GM15510 (cell line): ENCODE measurements around the gene IFT80.
A peak's percentile ranks its signal among the peaks of the same experiment; 100 is the strongest.

Source experiments
- POLR2A ChIP-seq: IDR thresholded peaks from 3 replicates; pipeline ENCODE4 v1.6.1; 2011; ENCODE audit warnings: borderline replicate concordance; ENCODE audit not compliant: insufficient read length; ENCODE audit errors: extremely low read depth

Gene IFT80

DNA sequence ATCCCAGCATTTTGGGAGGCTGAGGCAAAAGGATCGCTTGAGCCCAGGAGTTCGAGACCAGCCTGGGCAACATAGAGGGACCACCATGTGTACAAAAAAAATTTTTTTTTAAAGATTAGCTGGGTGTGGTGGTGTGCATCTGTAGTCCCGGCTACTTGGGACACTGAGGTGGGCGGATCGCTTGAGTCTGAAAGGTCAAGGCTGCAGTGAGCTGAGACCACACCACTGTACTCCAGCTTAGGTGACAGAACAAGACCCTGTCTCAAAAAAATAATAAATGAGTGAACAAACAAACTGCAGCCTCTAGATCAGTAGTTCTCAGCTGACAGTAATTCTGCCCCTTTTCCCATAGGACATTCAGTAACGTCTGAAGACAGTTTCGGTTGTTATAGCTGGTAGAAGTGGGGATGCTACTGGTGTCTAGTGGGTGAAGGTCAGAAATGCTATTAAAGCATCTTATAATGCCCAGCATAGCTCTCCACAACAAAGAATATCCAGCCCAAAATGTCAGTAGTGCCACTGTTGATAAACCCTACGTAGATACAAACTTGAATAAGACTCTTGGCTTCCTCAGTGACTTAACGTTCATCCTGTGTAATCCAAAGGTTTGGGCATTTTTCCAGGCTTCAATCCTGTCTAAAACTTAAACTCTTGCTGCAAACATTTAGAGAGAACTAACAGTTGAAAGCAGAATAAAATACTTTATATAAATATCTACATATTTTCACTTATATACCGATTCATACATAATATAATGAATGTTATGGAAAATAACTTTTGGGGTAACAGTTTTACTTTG, 11.0 kb upstream of the IFT80 start:
- no peak for TF ChIP-seq POLR2A

DNA sequence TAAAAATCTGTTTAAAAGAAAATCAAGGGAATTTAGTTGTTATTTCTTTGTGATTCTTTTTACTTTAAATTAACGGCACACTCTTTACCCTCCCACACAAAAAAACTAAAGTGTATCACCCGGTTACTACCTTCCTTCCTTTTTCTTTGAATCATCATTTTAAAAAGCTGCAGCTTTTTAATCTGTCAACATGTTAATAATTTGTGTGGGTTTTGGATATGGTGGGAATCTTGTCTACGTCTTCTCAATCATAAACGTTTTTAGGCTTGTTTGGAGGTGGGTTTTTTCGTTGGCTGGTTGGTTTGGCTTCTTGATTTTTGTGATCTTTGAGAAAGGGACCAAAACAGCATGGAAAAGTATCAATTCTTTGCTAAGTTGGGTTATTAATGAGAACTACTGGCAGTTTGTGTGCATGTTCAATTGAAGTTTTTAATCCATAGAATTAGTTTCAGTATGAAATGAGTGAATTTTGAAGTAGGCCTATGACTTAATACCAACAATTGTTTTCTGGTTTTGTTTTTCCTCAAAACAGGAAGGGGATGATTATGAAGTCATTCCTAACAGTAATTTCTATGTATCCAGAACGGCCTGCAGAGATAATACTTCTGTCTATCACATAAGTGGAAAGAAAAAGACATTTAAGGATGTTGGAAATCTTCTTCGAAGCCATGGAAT, 4.9 kb upstream of the IFT80 start:
- TF ChIP-seq POLR2A: no peak

DNA sequence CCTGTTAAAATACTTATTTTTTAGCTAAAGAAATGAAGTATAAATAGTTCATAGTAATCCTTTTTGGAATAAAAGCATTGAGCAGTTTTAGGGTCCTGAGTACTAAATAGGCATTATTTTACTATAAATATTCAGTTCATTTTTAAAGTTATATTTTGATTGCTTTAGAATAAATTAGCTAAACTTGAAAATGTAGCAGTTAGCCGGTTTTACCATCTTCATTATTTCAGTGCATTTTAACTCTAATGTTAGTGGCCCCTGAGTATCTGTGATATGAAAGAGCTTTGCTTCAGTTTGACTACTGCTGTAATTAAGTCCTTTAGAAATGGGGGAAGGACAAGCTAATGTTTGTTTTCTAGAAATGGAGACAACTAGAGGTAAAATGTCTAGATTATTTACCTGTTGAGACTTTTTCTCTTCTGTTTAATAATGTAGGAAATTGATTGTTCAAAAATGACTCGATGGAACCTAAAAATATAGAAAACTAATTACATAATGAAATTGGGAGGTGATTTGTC, 4.1 kb upstream of the IFT80 start:
- no peak for TF ChIP-seq POLR2A

DNA sequence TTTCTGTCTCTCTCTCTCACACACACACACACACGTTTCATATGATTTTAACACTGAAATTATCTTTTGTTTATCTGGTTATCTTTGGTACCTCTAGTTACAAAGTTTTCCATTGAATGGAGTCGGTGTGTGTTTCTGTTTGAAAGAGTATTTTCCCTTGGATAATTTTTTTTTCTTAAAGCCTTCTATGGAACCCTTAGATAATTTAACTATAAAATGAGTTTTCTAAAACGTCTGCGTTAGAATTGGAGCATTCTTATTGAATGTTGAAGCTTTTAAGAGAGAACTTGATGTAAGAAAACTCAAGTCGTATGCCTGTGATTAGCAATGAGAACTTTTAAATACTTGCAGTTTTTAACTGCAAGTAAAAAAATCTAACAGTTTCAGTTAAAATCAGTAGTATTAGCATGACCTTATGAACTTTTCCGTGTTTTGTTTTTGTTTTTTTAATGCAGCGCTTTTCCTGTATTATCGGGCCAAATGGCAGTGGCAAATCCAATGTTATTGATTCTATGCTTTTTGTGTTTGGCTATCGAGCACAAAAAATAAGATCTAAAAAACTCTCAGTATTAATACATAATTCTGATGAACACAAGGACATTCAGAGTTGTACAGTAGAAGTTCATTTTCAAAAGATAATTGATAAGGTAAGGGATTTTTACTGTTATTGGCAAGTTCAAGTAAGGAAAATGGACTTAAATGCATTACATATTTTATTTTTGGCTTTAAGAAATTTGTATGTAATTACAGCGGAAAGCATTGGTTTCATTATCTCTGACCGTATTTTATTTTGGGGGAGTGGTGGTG, 3.4 kb upstream of the IFT80 start:
- TF ChIP-seq POLR2A: no peak

DNA sequence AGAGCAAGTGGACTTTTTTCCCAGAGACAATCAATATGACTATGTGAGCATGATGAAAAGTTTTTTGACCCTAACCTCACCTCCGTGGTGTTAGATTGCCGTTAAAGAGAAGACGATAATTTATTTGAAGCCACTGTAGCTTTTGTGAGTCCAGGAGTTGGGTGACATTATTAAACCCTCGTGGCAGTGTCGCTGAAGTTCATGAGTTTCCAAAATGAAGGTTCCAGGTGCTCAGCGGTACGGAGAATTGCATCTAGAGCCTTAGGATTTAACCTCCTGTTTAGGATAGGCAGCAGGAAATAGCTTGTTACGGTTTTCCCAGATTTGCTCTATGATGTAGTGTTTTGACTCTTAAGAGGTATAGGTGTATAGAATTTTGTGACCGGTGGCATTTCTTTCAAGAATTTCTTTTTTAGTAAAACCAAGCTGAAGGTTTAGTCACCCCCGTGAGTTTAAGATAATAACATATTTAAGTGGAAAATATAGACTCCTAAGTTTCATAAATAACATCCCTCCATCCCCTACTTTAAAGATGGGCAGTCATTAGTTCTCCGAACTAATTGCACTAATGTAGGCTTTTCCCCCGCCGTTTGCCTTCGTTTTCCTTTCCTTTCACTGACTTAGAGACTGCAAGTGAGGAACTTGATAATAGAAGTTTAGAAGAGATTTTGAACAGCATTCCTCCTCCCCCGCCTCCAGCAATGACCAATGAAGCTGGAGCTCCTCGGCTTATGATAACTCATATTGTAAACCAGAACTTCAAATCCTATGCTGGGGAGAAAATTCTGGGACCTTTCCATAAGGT, 2.5 kb upstream of the IFT80 start:
- no peak for TF ChIP-seq POLR2A

DNA sequence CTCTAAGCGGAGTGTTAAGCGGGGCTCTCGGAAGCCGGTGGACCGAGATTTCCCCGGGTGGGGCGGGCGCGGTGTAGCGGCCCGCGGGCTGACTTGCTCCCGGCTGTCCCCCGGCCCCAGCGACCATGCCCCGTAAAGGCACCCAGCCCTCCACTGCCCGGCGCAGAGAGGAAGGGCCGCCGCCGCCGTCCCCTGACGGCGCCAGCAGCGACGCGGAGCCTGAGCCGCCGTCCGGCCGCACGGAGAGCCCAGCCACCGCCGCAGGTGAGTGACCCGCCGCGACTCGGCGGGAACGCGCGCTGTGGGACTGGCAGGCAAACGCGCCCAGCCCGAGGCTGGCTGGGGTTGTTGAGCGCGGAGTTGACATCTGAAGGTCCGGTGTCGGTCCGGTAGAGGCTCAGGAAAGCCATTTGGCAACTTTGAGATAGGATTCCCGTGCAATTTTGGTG, 1.7 kb upstream of the IFT80 start:
- no peak for TF ChIP-seq POLR2A

DNA sequence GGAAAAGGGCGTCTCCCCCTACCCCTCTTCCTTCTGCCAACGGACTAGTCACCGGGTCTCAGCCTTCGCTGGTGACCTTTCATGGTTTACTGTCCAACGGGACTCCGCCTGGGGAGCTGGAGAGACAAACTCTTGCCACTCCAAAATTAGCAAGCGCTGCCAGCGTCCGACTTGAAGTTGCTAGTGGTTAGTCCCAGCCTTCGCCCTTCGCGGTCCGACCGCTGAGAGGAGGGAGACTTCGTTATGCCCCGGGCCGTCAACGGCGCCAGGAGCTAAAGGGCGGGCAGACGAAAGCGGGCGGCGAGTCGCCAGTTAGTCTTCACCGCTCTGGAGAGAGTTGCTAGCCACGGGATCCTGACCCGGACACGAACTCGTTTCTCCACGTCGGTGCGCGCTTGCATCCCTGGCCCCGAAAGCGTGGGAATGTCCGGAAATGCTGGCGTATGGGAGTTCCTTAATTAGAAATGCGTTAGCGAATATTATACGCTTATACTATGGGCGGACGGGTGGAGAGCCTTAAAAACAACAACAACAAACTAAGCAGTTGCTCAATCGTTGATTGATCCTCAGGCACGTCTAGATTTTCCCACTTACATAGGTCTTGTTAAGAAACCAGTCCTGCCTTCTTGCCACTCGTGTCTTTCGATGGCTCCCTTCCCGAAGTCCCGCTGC, 1.1 kb upstream of the IFT80 start:
- TF ChIP-seq POLR2A: peak; percentile 20

DNA sequence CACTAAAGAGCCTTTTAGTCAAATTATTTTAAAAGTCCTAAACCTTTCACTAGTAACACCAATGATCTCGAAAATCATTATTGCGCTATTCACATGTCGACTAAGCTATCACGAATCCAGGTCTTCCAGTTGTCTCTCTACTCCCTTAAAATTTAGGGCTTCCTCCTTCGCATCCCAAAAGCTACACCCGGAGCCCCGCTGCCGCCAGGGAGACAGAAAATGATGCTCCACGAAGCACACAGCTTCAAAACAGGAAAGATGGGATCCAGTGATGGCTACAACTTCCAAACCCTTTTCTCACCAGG, 253 bp downstream of the IFT80 start:
- no peak for TF ChIP-seq POLR2A

DNA sequence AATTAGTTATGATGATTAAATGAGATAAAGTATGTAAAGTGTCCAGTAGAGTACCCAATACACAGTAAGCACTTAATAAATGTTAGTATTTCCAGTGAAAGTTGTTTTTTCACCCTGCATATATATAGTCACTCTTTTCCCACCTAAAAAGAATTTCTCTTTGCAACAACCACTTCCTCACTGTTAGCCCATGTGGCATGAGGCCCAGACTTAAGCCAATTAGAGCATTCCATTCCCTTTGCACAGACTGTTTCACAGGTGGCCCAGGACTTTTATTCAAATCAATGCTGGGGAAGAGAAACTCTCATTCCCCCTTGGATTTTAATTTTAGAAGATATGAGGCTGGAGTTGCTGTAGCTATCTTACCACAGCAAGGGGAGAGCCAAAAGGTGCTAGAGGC, 3.7 kb downstream of the IFT80 start:
- TF ChIP-seq POLR2A: no peak

DNA sequence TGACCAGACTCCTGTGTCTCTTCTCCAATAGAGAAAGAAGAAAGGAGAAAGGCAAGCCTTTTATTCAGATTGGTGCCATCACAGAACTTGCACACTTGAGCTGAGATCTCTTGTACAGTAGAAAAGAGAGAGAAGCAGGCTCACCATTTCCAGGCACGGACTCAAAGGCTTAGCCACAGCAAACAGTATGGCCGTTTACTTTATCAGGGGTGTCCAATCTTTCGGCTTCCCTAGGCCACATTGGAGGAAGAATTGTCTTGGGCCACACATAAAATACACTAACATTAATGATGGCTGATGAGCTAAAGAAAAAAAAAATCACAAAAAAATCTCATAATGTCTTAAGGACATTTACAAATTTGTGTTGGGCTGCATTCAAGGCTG, 5.0 kb downstream of the IFT80 start:
- no peak for TF ChIP-seq POLR2A

DNA sequence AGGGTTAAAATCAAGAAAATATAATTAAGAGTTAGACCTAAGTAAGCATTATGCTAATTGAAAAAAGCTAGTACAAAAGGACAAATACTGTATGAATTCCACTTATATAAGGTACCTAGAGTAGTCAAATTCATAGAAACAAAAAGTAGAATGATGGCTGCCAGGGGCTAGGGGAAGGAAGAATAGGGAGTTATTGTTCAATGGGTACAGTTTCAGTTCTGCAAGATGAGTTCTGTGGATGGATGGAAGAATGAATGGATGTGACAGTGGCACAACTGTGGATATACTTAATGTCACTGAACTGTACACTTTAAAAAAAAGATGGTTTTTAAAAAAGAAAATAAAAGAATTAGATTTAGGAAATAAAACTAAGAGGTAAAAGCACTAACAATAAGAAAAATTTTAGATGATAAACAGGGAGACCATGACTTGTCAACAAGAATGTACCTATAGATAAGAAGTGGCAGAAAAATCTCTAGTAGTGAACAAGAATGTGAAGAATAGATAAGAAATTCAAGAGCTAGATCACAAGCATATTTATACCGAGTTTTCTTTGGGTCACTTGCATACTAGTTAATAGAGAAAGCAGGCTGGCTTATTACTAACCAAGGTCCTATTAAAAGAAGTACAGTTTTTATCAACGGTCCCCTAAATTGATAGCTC, 5.5 kb downstream of the IFT80 start:
- TF ChIP-seq POLR2A: no peak

DNA sequence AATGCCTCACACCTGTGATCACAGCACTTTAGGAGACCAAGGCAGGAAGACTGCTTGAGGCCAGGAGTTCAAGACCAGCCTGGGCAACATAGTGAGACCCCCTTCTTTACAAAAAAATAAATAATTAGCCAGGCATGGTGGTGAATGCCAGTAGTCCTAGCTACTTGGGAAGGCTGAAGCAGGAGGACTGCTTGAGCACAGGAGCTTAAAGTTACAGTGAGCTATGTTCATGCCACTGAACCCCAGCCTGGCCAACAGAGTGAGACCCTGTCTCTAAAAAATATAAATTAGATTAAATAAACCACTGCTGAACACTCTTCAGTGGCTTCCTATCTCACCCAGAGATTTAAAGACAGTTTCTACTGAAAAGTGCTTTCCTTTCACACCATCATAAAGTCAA, 6.2 kb downstream of the IFT80 start:
- no peak for TF ChIP-seq POLR2A

DNA sequence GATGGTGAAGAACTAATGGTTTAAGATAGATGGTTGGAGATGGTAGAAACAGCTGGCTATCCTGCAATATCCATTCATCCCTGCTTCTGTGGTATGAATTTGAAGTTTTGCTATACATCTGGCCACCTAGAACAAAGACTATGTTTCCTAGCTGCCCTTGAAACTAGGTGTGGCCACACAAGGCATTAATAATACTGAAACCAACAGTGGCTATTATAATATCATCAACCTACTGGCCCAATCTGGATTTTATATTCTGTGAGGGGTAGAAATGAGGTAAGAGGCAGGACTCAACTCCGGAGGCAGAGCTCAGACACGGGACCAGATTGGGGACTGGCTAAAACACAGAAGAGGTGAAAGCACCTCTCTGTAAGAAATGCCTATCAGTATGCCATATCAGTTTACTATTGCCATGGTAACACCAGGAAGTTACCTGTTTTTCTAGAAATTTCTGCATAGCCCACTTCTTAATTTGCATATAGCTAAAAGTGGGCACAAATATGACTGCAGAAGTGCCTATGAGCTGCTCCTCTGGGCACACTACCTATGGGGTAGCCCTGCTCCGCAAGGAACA, 8.4 kb downstream of the IFT80 start:
- no peak for TF ChIP-seq POLR2A
